ENCODE results near the gene TRUB1. TPM values are rescaled to one million over a fixed set of nuclear protein-coding genes. Genes with fewer than 3 reads are reported as not detected.

TRUB1 gene
- total RNA-seq, 2 experiments from 2014 or later = 15.2 to 15.3 TPM

DNA sequence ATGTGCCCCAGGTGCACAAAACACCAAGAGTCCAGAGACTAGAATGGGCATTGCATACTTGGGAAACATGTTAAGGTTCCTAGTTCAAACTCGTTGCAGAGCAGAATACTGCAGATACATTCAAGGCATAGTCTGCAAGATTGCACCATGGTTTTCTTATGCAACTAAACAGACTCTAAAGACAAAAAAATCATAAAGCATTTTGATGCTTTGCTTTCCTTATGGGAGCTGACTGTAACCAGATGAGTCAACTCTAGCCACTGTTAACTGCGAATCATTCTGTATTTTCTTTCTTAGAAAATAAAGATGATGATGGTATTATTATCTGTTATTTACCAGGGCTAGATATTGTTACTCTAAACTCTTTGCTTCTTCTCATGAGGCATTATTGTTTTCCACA, 19.7 kb downstream of the TRUB1 start:
- CTCF ChIA-PET = interaction anchor here (1.5 kb wide), 1 partner anchor 10 kb away, joined by 4 read pairs; no protein-coding TSS in a partner anchor
- Mint-ChIP-seq H3K27ac (no peak overlapping the region), H3K9me3 (no peaks in the 10 kb centered on the region), H3K36me3 (ENCODE audit: low read depth) (peaks cover 31% of the 10 kb centered on the region), H3K27me3 (ENCODE audit: low read depth) (no peaks in the 10 kb centered on the region), H3K4me1 (ENCODE audit: low read depth) (peaks cover 20% of the 10 kb centered on the region), H3K4me3 (no peak overlapping the region)
- intact Hi-C loops (cut with micrococcal nuclease) = no loop called here
- no peak for DNase-seq

GRCh38 chr10:114962441-114962840, 24.4 kb downstream of the TRUB1 start:
- Mint-ChIP-seq H3K36me3 (ENCODE audit: low read depth) (peaks cover 34% of the 10 kb centered on the region), H3K9me3 (no peaks in the 10 kb centered on the region), H3K4me3 (no peak overlapping the region), H3K27me3 (ENCODE audit: low read depth) (no peaks in the 10 kb centered on the region), H3K4me1 (ENCODE audit: low read depth) (peaks cover 14% of the 10 kb centered on the region), H3K27ac (no peak overlapping the region)
- intact Hi-C loops (cut with micrococcal nuclease) = no loop called here
- DNase-seq = no peak
- CTCF ChIA-PET = no interaction called here

DNA sequence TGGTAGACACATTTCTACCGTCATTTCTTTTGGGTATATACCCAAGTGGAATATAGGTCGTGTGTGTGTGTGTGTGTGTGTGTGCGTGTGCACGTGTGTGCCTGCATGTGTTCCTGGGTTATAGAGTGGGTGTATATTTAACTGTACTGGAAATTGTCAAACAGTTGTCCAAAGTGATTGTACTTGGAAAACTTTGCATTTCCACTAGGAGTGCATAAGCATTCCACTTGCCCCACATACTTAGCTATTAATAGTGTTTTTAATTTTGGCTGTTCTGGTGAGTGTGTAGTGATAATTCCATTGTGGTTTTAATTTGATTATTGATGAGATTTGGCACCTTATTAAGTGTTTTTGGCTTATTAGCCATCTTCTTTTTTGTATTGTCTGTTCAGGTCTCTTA, 25.9 kb downstream of the TRUB1 start:
- Mint-ChIP-seq H3K9me3 (no peaks in the 10 kb centered on the region), H3K36me3 (ENCODE audit: low read depth) (peaks cover 34% of the 10 kb centered on the region), H3K27ac (no peak overlapping the region), H3K27me3 (ENCODE audit: low read depth) (no peaks in the 10 kb centered on the region), H3K4me1 (ENCODE audit: low read depth) (peaks cover 17% of the 10 kb centered on the region), H3K4me3 (no peak overlapping the region)
- CTCF ChIA-PET = no interaction called here
- intact Hi-C loops (cut with micrococcal nuclease) = no loop called here
- DNase-seq = no peak

GRCh38 chr10:114967071-114967470, 29.1 kb downstream of the TRUB1 start:
- no peaks in the 10 kb centered on the region for H3K9me3 Mint-ChIP-seq
- H3K27ac Mint-ChIP-seq = no peak overlapping the region
- intact Hi-C loops (cut with micrococcal nuclease) = no loop called here
- H3K4me1 Mint-ChIP-seq (ENCODE audit: low read depth) = peaks cover 21% of the 10 kb centered on the region
- no peak for DNase-seq
- CTCF ChIA-PET = interaction anchor here (0.7 kb wide), 1 partner anchor 88 kb away, joined by 3 read pairs; no protein-coding TSS in a partner anchor
- no peaks in the 10 kb centered on the region for H3K27me3 Mint-ChIP-seq (ENCODE audit: low read depth)
- no peak overlapping the region for H3K4me3 Mint-ChIP-seq
- peaks cover 26% of the 10 kb centered on the region for H3K36me3 Mint-ChIP-seq (ENCODE audit: low read depth)

DNA sequence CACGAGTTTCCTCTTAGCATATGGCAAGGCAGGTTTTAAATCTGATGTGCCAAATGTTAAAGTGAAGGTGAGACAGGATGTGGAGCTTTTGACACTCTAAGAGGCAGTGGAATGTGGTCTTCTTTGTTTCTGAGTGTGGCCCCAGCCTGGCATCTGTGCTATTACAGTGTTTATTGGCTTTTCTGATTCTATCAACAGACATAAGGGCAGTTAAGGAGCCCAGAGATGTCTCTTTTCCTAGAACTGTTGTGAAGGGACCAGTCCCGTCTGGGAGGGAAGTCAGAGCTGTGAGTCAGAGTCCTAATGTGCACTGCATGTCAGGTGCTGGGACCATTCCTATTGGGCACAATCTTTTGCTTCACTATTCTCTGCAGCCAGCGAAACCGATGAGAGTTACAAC, 32.5 kb downstream of the TRUB1 start:
- Mint-ChIP-seq H3K27me3 (ENCODE audit: low read depth) (no peaks in the 10 kb centered on the region), H3K9me3 (no peaks in the 10 kb centered on the region), H3K27ac (no peak overlapping the region), H3K4me3 (no peak overlapping the region), H3K36me3 (ENCODE audit: low read depth) (peaks cover 16% of the 10 kb centered on the region), H3K4me1 (ENCODE audit: low read depth) (peaks cover 19% of the 10 kb centered on the region)
- no peak for DNase-seq
- CTCF ChIA-PET = no interaction called here
- intact Hi-C loops (cut with micrococcal nuclease) = no loop called here

- Mint-ChIP-seq H3K4me1 (ENCODE audit: low read depth) (peaks cover 7% of the 10 kb centered on the region), H3K27me3 (ENCODE audit: low read depth) (no peaks in the 10 kb centered on the region), H3K36me3 (ENCODE audit: low read depth) (peaks cover 15% of the 10 kb centered on the region), H3K4me3 (no peak overlapping the region), H3K27ac (no peak overlapping the region), H3K9me3 (no peaks in the 10 kb centered on the region)
- intact Hi-C loops (cut with micrococcal nuclease) = no loop called here
- DNase-seq = no peak
- CTCF ChIA-PET = no interaction called here
These were observed 35.3 kb downstream of the TRUB1 start for GRCh38 chr10:114973306-114973705.

DNA sequence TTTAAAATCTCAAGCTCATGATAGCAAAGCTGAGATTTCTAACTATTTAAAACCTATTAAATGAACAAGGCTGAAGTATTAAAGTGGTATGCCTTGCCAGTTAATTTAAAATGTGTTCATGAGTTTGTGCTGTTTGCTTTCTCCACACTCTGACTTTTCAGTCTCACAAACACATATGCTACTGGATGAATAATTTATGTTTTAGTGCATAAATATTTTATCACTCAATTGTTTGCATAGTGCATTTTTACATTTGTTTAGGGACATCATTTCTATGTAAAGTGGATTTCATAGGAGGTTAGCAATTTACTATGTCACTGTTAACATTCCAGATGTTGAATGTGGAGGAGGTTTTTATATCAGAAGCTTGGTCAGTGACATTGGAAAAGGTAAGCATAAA, 36.0 kb downstream of the TRUB1 start:
- peaks cover 4% of the 10 kb centered on the region for H3K4me1 Mint-ChIP-seq (ENCODE audit: low read depth)
- no peak overlapping the region for H3K4me3 Mint-ChIP-seq
- no peaks in the 10 kb centered on the region for H3K9me3 Mint-ChIP-seq
- no peaks in the 10 kb centered on the region for H3K27me3 Mint-ChIP-seq (ENCODE audit: low read depth)
- DNase-seq = no peak
- CTCF ChIA-PET = no interaction called here
- intact Hi-C loops (cut with micrococcal nuclease) = no loop called here
- H3K27ac Mint-ChIP-seq = no peak overlapping the region
- peaks cover 19% of the 10 kb centered on the region for H3K36me3 Mint-ChIP-seq (ENCODE audit: low read depth)

- intact Hi-C loops (cut with micrococcal nuclease) = no loop called here
- H3K27ac Mint-ChIP-seq = no peak overlapping the region
- H3K27me3 Mint-ChIP-seq (ENCODE audit: low read depth) = no peaks in the 10 kb centered on the region
- no peak for DNase-seq
- no peak overlapping the region for H3K4me3 Mint-ChIP-seq
- H3K4me1 Mint-ChIP-seq (ENCODE audit: low read depth) = peaks cover 3% of the 10 kb centered on the region
- H3K9me3 Mint-ChIP-seq = no peaks in the 10 kb centered on the region
- CTCF ChIA-PET = no interaction called here
- H3K36me3 Mint-ChIP-seq (ENCODE audit: low read depth) = peaks cover 19% of the 10 kb centered on the region
These were observed 36.6 kb downstream of the TRUB1 start for GRCh38 chr10:114974625-114975024.

DNA sequence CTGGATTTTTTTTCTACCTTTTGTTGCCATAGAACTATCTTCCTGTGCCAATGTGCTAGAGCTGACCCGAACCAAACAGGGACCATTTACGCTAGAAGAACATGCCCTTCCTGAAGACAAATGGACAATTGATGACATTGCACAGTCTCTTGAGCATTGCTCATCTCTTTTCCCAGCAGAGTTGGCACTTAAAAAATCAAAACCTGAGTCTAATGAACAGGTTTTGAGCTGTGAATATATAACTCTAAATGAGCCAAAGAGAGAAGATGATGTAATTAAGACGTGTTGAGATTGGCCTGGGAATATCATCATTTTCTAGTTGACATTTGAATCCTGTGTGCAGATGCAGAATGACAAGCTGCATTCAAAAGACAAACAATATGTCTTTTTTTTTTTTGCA, 37.1 kb downstream of the TRUB1 start:
- CTCF ChIA-PET = no interaction called here
- intact Hi-C loops (cut with micrococcal nuclease) = no loop called here
- no peaks in the 10 kb centered on the region for H3K4me1 Mint-ChIP-seq (ENCODE audit: low read depth)

GRCh38 chr10:114982989-114983388, 45.0 kb downstream of the TRUB1 start:
- DNase-seq = no peak
- Mint-ChIP-seq H3K4me3 (no peak overlapping the region), H3K27me3 (ENCODE audit: low read depth) (no peaks in the 10 kb centered on the region), H3K36me3 (ENCODE audit: low read depth) (peaks cover 57% of the 10 kb centered on the region), H3K9me3 (peaks cover 23% of the 10 kb centered on the region), H3K27ac (no peak overlapping the region), H3K4me1 (ENCODE audit: low read depth) (no peaks in the 10 kb centered on the region)
- intact Hi-C loops (cut with micrococcal nuclease) = no loop called here
- CTCF ChIA-PET = no interaction called here

More for the DNA sequence above, 37.1 kb downstream of the TRUB1 start:
- no peaks in the 10 kb centered on the region for H3K9me3 Mint-ChIP-seq
- no peak overlapping the region for H3K4me3 Mint-ChIP-seq
- H3K36me3 Mint-ChIP-seq (ENCODE audit: low read depth) = peaks cover 23% of the 10 kb centered on the region
- H3K27me3 Mint-ChIP-seq (ENCODE audit: low read depth) = no peaks in the 10 kb centered on the region
- DNase-seq = no peak
- no peak overlapping the region for H3K27ac Mint-ChIP-seq

GRCh38 chr10:114987995-114988394, 50.0 kb downstream of the TRUB1 start:
- no peaks in the 10 kb centered on the region for H3K4me1 Mint-ChIP-seq (ENCODE audit: low read depth)
- intact Hi-C loops (cut with micrococcal nuclease) = no loop called here
- H3K36me3 Mint-ChIP-seq (ENCODE audit: low read depth) = peaks cover 30% of the 10 kb centered on the region
- H3K4me3 Mint-ChIP-seq = no peak overlapping the region
- no peak overlapping the region for H3K27ac Mint-ChIP-seq
- H3K9me3 Mint-ChIP-seq = peaks cover 16% of the 10 kb centered on the region
- H3K27me3 Mint-ChIP-seq (ENCODE audit: low read depth) = no peaks in the 10 kb centered on the region
- CTCF ChIA-PET = no interaction called here
- no peak for DNase-seq

GRCh38 chr10:114990586-114990985, 52.6 kb downstream of the TRUB1 start:
- intact Hi-C loops (cut with micrococcal nuclease) = no loop called here
- no peaks in the 10 kb centered on the region for H3K4me1 Mint-ChIP-seq (ENCODE audit: low read depth)
- H3K27ac Mint-ChIP-seq = no peak overlapping the region
- H3K36me3 Mint-ChIP-seq (ENCODE audit: low read depth) = peaks cover 13% of the 10 kb centered on the region
- no peak for DNase-seq
- H3K9me3 Mint-ChIP-seq = peaks cover 2% of the 10 kb centered on the region
- no peak overlapping the region for H3K4me3 Mint-ChIP-seq
- H3K27me3 Mint-ChIP-seq (ENCODE audit: low read depth) = no peaks in the 10 kb centered on the region
- CTCF ChIA-PET = no interaction called here

GRCh38 chr10:114990991-114991390, 53.0 kb downstream of the TRUB1 start:
- no peak for DNase-seq
- CTCF ChIA-PET = interaction anchor here (0.6 kb wide), 1 partner anchor 26 kb away, joined by 4 read pairs; no protein-coding TSS in a partner anchor
- intact Hi-C loops (cut with micrococcal nuclease) = no loop called here
- no peak overlapping the region for H3K27ac Mint-ChIP-seq
- no peaks in the 10 kb centered on the region for H3K27me3 Mint-ChIP-seq (ENCODE audit: low read depth)
- peaks cover 9% of the 10 kb centered on the region for H3K36me3 Mint-ChIP-seq (ENCODE audit: low read depth)
- H3K4me3 Mint-ChIP-seq = no peak overlapping the region
- no peaks in the 10 kb centered on the region for H3K4me1 Mint-ChIP-seq (ENCODE audit: low read depth)
- peaks cover 2% of the 10 kb centered on the region for H3K9me3 Mint-ChIP-seq
